HK-2 (cell line): ENCODE measurements around the gene DGCR6L.
"Not testable (repeated sequence)": the region's sequence is repeated elsewhere in the genome, so short reads cannot be mapped to it uniquely, and the experiment has no call there.

Experiments
- DNase-seq: peaks from one replicate; pipeline ENCODE4 v3.0.0-alpha.2; 2018; ENCODE audit not compliant: unreplicated experiment

Gene DGCR6L

DNA sequence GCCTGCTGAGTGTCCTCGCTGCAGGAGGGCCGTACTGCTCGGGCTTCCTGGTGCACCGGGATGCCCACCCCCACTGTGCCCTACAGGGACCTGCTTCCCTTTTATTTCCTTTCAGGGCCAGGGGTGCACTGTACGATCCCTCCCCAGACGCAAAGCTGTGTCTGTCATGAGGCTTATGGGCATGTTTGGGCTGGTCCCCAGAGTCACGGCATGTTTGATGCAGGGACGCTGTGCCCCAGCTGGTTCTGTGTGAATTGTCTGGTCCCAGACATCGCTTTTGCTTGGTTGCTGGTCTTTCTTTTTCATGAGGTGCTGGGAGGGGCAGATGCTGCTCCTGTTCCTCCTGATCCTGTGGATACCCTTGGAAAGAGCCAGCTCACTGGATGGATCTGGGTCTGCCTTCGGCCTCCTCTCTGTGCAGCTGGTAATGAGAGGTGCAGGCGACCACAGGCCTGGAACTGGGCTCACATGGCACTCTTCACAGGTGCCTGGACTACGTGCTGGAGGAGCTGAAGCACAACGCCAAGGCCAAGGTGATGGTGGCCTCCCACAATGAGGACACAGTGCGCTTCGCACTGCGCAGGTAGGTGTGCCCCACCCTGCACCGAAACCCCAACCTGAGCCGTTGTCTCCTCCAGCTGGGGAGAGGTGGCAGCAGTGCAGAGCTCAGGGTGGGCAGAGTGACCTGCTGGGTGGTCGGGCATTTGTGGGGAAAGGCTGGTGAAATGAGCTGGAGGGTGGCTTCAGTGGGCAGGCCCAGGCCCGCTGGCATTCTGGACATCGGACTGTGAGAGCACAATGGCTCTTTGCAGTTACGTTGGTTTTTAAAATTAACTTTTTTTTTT lies 10.8 kb downstream of the DGCR6L start:
- not testable (repeated sequence) for DNase-seq

DNA sequence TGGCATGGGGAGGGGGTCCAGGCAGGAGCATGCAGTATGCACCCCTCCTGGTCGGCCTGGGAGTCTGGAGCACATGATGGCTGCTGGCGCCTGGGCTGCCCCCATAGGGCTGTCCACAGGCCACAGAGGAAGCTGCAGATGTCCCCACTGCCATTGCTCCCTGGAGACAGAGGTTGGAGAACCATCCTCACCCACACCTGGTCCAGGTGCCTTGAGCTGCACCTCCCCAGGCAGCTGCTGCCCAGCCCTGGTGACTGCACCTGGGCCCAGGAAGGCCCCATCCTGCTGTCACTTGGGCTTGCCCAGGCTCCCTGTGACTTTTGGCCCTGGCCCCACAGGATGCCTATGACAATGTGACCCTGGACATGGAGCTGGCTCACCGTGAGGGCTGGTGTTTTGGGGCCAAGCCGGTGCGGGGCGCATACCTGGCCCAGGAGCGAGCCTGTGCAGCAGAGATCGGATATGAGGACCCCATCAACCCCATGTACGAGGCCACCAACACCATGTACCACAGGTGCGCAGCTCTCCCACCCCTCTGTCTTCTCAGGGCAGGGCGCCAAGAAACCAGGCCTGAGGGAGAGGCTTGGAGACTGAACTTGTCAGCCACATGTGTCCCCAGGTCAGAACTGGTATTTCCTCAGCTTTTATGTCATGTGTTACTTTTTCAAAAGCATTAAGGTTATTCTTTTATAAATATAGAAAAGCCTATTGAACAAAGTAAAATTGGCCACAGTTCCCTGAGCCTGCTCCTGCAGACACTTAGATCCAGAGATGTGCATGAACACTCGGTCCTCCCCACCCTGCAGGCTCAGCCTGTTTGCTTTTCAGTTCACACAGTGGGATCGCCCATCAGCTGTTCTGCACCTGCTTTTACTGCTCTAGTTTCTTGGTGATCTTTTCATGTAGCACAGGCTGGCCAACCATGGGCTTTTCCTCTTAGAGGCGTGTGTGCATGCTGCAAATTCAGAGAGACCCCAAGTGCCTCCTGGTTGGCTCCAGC lies 12.1 kb downstream of the DGCR6L start:
- DNase-seq = not testable (repeated sequence)

DNA sequence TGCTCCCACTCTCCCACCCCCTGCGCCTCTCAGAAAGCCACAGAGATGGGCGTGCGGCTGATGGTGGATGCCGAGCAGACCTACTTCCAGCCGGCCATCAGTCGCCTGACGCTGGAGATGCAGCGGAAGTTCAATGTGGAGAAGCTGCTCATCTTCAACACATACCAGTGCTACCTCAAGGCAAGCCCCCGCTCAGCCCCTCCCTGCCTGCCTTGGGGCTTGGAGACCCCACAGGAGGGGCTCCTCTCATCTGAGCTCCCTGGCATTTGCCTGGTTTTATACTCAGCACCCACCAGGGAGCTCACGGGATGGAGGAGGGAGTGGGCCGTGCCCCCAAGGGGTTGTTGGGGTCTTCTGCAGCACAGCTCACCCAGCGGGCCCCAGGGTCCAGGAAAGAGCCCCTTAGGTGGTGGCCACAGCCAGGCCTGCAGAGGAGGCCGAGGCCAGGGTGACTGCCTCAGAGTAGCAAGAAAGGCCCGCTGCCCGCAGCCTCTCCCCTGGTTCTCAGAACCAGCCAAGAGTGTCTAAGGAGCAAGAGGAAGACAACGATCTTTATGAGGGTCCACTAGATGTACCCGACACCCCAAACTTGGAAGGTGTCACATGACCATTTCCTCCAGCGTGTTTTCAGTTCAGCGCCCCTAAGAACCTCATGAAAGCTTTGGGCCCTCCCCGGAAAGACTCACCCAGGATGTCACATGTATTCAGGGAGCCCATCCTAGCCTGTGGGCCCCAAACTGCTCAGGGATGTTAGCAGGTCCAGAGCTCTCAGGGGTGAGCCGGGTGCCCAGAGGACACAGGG lies 13.0 kb downstream of the DGCR6L start:
- not testable (repeated sequence) for DNase-seq

DNA sequence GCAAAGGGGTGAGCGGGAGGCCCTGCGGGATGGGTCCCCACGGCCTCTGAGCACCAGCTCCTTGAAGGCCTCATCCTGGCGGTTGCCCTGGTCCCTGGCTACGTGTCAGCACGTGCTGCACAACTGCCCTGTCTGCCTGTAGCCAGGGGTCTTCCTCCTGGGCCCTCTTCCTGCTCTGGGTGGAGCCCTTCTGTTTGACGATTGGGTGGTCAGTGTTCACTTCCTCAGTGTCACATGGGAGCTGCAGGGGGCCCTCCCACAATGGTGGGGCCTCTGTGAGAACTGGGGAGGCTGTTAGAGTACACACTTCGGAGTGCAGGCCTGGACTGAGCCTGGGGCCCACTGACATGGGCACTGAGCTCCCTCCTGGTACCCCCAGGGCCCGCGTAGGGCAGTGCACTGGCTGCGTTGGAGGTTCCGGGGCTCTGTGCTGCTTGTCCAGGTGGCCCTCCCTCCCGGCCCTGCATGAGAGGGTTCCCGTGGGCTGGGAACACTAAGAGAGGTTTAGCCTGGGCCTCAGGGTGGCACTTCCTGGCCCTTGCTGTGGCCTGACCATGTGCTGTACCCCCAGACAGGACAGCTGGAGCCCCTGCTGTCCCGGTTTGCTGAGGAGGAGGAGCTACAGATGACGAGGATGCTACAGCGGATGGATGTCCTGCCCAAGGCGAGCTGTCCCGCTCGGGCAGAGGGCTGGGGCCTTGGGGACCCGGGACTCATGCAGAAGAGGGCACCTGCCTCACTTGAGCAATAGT lies 13.8 kb downstream of the DGCR6L start:
- DNase-seq = no peak

DNA sequence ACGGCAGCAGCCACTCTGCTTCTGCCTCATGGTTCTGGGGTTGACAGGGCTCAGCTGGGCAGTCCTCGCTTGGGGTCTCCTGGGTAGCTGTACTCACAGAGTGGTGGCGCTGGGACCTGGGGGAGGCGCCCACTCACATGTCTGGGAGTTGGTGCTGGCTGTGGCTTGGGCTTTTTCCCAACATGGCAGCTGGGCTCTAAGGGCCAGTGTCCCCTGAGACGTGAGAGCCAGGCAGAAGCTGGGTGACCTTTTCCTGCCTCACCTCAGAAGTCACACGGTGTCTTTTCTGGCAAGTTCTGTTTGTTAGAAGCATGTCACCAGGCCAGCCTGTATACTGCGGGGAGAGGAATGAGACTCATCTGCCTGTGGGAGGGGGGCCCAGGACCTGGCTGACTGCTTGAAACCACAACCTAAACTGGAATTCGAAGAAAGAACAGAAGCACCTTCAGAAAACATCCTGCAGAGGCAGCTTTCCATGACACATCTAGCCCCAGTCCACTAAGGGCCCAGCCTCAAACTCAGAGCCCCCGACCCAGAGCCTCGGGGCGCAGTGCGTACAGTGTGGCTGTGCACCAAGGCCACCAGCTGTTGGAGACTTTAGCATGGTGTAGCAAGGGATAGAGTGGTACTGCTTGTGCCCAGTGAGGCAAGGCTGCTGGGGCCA lies 14.5 kb downstream of the DGCR6L start:
- DNase-seq = not testable (repeated sequence)

DNA sequence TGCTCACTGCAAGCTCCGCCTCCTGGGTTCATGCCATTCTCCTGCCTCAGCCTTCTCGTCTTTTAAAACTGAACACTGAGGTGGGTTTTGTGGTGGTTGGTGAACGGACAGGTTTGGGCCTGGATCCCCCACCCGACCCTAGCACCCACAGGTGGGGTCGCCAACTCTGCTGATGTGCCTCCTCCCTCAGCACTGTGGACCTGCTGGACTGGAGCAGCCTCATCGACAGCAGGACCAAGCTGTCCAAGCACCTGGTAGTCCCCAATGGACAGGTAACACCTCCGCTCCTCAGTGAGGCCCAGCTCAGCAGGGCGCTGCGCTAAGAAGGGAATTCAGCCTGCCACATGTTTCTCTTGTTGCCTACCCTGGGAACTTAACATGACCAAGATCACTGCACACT lies 15.2 kb downstream of the DGCR6L start:
- DNase-seq = no peak

DNA sequence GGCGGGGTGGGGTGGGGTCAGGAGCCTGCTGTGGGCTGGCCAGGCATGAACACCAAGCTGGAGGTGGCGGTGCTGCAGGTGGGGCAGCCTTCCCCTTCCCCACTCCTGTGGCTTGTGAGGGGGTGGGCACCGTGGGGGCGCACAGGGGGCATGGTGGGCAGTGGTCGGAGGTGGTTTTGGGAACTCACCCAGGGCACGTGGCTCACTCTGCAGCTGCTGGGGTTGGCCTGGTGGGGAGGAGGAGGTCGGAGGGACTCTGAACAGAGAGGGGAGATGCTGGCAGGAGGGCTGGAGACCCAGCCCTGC lies 16.7 kb downstream of the DGCR6L start:
- DNase-seq = not testable (repeated sequence)

DNA sequence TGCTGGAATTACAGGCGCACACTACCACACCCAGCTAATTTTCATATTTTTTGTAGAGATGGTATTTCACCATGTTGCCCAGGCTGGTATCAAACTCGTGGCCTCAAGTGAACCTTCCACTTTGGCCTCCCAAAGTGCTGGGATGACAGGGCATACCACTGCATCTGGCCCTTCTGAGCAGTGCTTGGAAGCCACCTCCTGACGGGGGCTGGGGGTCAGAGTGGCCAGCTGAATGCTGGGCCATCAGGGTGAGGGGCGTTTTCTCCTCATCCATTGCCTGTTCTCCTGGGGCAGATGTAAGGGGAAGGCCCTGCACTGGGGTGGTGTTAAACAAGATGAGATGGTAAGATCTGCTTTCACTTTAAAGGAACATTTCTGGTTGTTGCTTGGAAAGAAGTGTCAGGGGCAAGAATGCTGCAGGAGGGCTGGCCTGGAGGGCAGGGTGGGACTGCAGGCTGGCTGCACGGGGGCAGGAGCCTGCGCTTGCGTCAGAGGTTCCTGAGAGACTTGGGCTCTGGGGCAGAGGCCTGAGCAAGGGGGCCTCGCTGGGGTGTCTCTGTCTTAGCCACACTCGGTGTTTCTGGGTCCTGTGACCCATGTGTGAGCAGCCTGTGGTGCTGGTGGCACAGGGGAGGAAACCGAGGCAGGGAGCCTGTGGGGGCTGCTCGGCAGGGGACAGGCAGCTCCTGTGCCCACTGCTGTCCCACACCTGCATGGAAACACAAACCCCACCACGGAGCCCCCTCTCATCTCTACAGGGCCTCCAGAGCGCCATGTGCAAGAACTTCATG lies 17.2 kb downstream of the DGCR6L start:
- no peak for DNase-seq

DNA sequence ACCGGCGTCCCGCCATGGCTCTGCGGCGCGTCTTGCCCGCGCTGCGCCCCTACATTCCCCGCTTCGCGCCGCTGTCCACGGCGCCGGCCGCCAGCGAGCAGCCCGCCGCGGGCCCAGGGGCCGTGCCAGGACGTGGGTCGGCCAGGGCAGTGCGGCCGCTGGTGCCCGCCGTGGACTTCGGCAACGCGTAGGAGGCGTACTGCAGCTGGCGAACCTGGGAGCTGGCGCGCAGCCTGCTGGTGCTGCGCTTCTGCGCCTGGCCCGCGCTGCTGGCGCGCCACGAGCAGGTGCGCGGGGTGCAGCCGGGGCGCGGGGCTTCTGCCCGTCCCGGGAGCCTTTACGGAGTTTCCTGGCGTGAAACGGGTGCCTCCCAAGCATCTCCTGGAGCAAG lies 20.1 kb downstream of the DGCR6L start:
- DNase-seq = no peak

DNA sequence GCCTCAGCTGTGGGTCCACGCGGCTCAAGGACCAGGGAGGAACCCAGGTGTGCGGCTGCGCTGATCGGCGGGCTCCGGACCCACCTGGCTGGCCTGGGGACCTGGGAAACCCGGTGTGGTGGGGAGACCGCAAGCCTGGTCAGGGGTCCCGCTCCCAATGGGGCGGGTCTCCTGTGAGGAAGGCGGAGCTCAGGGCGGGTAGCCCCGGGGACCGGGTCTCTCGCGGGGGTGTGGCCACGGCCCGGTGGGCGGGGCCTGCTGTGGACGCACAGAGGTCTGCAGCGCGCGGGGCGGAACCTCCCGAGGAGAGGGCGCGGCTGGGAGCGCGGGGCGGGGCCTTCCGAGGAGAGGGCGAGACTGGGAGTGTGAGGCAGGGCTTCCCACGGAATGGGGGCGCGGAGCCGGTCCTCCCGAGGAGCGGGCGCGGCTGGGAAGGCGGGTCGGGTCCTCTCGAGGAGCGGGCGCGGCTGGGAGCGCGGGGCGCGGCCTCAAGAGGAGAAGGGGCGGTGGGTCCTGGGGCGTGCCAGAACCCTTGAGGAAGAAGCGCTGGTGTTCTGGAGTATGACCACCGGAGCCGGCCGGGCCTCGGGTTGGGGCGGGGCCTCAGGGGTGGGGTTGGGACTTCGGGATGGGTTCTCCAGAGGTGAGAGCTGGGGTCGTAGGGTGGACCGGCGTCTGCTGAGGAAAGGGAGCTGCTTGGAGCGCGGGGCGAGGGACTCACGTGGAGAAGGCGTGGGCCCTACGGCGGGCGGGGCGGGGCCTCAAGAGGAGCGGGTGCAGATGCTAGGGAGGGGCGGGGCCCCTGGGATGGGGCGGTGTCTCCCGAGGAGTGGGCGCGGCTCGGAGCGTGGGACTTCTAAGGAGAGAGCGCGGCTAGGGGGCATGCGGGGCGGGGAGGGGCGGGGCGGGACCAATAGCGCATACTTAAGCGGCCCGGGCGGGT lies 20.8 kb downstream of the DGCR6L start:
- peak; percentile 54 for DNase-seq

DNA sequence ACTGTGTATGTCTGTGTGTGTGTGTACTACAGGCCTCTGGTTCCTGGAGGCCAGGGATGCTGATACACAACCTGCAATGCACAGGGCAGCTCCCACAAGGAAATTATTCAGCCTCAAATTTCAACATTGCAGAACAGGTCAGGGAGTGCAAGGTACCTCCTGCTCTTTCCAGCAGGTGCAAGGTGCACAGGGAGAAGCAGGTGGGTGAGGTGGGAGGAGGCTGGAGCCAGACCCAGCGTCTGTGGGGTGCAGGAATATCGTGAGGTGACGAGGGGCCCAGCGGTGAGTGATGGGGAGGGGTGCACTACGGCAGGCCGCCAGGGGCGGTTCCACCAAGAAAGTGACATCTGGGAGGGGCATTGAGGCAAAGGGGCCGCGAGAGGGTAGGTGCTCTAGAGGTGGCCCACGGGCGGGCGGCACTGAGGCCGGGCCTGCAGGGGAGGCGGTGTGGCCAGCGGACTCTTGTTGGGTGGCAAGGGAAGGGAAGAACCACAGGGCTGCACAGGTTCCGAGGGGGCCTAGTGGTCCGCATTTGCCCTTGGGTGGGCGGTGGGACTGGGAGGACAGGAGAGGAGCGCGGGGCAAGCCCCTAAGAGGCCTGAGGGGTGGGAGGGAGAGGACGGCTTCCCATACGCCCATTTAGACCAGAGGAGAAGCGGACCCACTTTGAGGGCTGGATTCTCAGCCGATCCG lies 21.6 kb downstream of the DGCR6L start:
- DNase-seq = no peak

DNA sequence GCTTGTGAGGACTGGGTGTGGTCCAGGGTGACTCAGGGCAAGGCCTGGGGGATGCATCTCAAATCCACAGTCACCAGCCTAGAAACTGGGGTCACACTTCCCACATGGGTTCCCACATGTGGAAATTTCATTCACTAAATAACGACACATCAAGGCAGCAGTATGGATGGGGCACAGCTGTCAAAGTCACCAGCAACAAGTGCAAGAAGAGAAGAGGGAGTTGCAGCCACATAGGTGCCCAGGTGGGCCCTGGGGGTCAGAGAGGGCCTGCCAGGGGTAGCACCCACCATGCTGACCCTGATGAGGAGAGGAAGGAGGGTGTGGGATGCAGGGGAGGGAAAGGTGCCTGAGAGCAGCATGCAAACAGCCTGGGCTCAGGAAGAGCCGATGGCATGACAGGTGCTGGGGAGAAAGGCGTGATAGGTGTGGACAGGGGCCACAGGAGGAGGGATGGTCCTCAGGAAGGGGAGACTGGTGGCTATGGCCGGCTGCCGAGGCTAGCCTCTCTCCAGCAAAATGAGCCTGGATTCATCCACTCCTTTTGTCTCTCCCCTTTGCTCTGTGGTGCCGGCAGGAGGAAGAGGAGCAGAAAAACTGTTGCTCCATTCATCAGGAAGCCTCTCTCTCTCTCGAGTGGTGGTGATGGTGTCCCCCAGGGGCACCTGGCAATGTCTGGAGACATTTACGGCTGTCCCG lies 22.3 kb downstream of the DGCR6L start:
- DNase-seq = no peak

DNA sequence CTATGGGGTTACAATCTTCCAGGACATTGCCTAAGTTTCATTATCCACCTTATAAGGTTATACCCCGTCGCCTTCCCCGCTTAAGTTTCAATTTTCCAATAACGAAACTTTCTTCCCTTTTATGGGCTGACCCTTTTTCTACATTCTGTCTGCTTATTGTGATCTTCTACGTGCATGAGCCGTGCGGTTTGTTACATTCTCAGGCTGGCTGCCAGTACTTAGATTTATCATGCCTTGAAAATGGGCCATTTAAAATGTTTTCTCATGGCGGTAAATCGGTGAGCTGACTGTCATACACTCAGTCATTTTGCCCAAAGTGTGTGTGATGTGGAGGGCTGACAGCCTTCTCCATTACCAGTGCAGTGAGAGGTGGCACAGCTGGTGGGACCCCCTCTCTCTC lies 23.3 kb downstream of the DGCR6L start:
- no peak for DNase-seq

DNA sequence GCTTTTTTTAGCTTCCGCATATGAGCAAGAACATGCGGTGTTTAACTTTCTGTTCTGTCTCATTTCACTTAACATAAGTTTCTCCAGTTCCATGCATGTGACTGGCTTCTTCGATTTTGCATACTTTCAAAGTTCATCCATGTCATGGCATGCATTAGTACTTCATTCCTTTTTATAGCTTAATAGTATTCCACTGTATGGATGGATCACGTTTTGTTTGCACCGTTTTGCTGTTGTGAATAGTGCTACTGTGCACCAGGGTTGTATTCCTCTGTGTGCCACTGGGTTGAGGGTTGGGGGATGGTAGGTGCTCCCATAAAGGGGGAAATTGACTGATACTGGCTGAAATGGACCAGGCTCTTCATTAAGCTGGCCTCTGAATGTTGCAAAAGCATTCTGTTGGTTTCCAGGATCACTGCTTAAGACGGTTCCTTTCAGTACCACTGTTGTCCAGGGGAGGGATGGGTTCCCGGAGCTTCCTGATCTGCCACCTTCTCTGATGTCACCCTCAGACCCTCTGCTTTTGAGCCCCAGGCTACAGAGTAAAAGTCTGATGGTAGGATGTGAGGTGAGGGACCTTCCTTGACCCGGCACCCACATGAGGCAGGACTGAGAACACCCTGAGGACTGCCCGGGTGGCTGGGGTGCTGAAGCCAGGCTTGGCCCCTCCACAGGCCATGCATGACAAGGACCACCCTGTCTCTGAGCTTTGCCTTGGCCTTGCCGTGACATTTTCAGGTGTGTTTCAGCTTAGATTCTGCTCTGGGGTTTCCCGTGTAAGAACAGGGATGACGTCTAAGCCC lies 24.4 kb downstream of the DGCR6L start:
- no peak for DNase-seq

DNA sequence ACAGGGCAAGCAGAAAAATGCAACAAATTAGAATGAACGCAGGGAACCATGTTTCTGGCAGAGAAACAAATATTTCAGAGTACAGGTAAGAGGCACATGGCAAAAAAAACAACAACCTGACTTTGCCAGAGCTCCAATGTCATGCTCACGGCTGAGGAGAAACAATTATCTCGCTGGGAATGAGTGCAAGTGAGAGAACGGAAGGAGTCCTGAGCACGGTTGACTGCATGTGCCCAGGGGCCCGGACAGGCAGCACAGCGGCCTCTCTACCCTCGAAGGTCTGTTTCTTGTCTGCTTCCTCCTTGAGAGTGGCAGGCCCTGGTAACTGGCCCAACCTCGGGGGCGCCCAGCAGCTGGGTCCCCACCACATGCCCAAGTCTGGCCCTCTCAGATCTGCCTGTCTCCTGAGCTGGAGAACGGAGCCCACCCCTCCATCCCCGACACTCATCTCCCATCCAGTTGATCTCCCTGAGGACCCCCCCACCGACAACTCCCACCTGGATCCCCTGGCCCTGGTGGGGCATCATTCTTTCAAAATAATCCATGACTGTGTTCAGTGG lies 27.1 kb downstream of the DGCR6L start:
- DNase-seq = no peak

DNA sequence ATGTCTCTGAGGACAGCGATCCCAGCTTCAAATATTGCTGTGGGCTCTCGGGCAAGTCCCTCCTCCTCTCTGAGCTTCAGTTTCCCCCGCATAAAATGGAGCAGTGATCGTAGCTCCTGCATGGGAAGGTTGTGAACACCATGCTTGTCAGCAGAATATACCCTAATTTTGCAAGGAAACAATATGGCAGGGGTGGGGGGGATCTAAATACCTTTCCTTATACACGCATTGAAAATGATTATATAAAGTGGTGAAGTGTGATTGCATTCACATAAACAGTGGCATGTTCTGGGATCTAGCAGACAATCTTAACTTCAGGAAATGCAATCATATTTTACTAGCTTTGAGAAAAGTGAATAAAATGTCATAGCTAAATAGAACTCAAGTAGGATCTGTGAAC lies 27.8 kb downstream of the DGCR6L start:
- DNase-seq = no peak
